Activated CD8-positive, alpha-beta memory T cell treated with anti-CD3 and anti-CD28 coated beads for 36 hours (primary cell): Measurements from ENCODE around the gene DENND4C. TPM values are rescaled to one million over a fixed set of nuclear protein-coding genes. Genes with fewer than 3 reads are reported as not detected.

Experiments
- total RNA-seq, 2 experiments: library from RNA; stranded (reverse); gene quantifications; one replicate each; pipeline ENCODE4 v1.2.3, GENCODE V29; 2021

Gene DENND4C
- total RNA-seq, 2 experiments from 2014 or later: 12.1 to 12.8 TPM

Other genes starting within 250 kb of the DENND4C start
- under 1 TPM in 1 of 2 experiments, not detected in 1; 0.23 TPM for gene SAXO1, start 197.5 kb upstream of the DENND4C start, total RNA-seq
- 10 to 100 TPM; 64.2 to 66.7 TPM for gene RRAGA, start 181.3 kb upstream of the DENND4C start, total RNA-seq
- 10 to 100 TPM; 40.1 to 40.8 TPM for gene HAUS6, start 127.8 kb upstream of the DENND4C start, total RNA-seq
- 10 to 100 TPM; 43.2 to 45.7 TPM for gene PLIN2, start 103.2 kb upstream of the DENND4C start, total RNA-seq
- 1,000 to 10,000 TPM; 3,117 to 3,124 TPM for gene RPS6, start 149.5 kb downstream of the DENND4C start, total RNA-seq
- gene ACER2, start 178.3 kb downstream of the DENND4C start, total RNA-seq: 1 to 10 TPM; 1.4 to 1.9 TPM